GM12891 (cell line): ENCODE data around the gene MTG2.

Experiments used
- DNase-seq: peaks from one replicate; pipeline ENCODE4 v3.0.0; 2011; ENCODE audit warnings: low spot score; ENCODE audit not compliant: insufficient read length
- FAIRE-seq: peaks from 2 replicates; lab custom pipeline; 2011; peaks lifted over from hg19 to GRCh38; lab: Jason Lieb, UNC
- PAX5 ChIP-seq: IDR thresholded peaks from 2 replicates; pipeline ENCODE4 v1.6.1; 2011; ENCODE audit warnings: low read length, moderate library complexity, mild to moderate bottlenecking; ENCODE audit not compliant: insufficient read depth, severe bottlenecking
- POLR2A ChIP-seq: IDR thresholded peaks from 2 replicates; pipeline ENCODE4 v1.6.1; 2011; ENCODE audit warnings: low read depth, low read length, control low read depth
- POLR2AphosphoS5 ChIP-seq: IDR thresholded peaks from 2 replicates; pipeline ENCODE4 v1.6.1; 2011; ENCODE audit warnings: low read depth, low read length, control low read depth
- POU2F2 ChIP-seq: IDR thresholded peaks from 2 replicates; pipeline ENCODE4 v1.6.1; 2011; ENCODE audit warnings: low read depth, mild to moderate bottlenecking, control low read depth, low read length, moderate library complexity
- SPI1 ChIP-seq: IDR thresholded peaks from 2 replicates; pipeline ENCODE4 v1.6.1; 2011; ENCODE audit warnings: low read depth, low read length, control low read depth
- TAF1 ChIP-seq: IDR thresholded peaks from 2 replicates; pipeline ENCODE4 v1.6.1; 2011; ENCODE audit warnings: low read depth, low read length, control low read depth

MTG2 gene

DNA sequence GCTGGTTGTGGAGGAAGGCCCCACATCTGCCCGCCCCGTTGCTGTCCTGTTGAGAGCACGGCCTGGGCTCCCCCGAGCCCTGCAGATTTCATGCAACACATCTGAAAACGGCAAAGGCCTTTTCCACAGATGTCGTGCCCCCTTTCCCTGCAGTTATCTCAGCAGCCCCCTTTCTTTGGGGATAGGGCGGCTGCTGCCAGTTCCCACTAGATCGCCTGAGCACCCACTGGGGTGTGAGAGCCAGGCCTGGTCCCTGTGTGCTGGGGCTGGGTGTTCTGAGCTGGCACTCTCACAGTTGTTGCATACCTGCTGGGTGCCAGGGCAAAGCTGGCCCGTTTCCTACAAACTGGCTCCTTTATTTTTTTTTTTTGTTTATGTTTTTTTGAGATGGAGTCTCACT is 12.3 kb upstream of the MTG2 start:
- TF ChIP-seq POLR2AphosphoS5: no peak
- no peak for TF ChIP-seq POU2F2
- TF ChIP-seq SPI1: no peak
- TF ChIP-seq PAX5: no peak
- no peak for TF ChIP-seq POLR2A
- TF ChIP-seq TAF1: no peak
- FAIRE-seq (no peak), DNase-seq (no peak)

DNA sequence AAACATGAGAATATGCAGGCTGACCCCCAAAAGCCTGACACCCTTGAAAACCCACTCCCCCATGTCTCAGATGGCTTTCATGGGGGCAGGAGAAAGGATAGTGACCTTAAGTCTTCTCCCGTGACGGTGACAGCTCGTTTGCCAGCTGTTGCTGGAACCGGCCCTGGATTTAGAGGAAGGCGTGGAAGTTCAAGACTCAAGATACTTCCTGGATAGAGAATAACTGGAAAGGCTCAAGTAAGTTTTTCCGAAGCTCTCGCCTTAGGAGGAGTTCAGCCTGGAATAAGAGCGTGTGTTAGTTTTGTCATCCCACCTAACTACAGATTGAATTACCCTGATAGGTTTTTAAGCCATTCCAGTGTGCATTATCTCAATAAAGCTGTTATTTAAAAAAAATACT is 11.6 kb upstream of the MTG2 start:
- DNase-seq: no peak
- TF ChIP-seq POU2F2 (no peak), POLR2A (no peak), PAX5 (no peak), TAF1 (no peak), SPI1 (no peak), POLR2AphosphoS5 (no peak)
- no peak for FAIRE-seq

DNA sequence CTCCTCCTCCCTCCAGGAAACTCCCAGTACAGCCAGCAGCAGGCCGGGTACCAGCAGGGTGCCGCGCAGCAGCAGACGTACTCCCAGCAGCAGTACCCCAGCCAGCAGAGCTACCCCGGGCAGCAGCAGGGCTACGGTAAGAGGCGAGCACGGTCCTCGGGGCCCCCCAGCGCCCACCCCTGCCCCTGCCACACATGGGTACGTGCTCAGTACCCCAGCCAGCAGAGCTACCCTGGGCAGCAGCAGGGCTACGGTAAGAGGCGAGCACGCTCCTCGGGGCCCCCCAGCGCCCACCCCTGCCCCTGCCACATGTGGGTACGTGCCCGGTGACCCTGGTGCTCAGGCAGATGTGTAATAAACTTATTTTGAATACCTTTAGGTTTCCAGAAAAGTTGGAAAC is 10.2 kb upstream of the MTG2 start:
- DNase-seq (no peak), FAIRE-seq (no peak)
- TF ChIP-seq PAX5 (no peak), TAF1 (no peak), POLR2AphosphoS5 (no peak), POLR2A (no peak), SPI1 (no peak), POU2F2 (no peak)

DNA sequence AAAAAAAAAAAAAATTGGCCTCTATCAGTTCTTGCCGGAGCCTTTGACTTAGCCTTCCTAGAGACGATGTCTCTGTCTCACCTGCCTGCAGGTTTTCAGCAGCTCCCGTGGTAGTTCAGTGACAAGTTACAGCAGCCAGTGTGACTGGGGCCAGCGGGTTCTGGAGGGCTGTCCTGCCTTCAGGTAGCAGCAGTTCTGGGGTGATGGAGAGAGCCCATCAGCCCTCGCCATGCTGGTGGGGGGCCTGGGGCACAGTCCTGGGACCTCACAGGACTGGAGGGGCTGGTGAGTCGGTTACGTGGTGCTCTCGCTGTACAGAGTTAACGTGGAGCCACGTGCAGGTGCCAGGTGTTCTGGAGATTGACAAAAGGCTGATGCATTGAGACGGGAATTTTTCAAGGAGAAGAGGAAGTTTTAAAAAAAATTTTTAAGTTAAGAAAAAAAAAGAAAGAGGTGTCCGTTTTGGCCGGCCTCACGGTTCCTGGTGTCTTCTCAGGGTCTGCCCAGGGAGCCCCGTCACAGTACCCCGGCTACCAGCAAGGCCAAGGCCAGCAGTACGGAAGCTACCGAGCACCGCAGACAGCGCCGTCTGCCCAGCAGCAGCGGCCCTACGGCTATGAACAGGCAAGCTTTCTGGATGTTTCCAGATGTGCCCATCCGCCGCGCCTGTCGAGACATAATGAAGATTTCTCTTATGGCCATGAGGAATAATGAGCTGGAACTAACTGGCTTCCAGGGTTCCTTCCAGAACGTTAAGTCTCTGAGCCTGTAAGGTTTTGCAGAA is 8.6 kb upstream of the MTG2 start:
- DNase-seq (no peak), FAIRE-seq (no peak)
- TF ChIP-seq PAX5 (no peak), TAF1 (no peak), POLR2A (no peak), SPI1 (no peak)

GRCh38 chr20:62174870-62175624 is 7.8 kb upstream of the MTG2 start:
- no peak for FAIRE-seq
- DNase-seq: no peak
- TF ChIP-seq POLR2A (no peak), POU2F2 (no peak), SPI1 (no peak)

GRCh38 chr20:62175711-62176110 is 7.1 kb upstream of the MTG2 start:
- DNase-seq: no peak
- no peak for TF ChIP-seq SPI1
- no peak for TF ChIP-seq POU2F2
- no peak for TF ChIP-seq POLR2A
- TF ChIP-seq PAX5: no peak
- no peak for TF ChIP-seq TAF1
- TF ChIP-seq POLR2AphosphoS5: no peak
- no peak for FAIRE-seq

- TF ChIP-seq POU2F2: no peak
- TF ChIP-seq PAX5: no peak
- TF ChIP-seq POLR2A: no peak
- no peak for TF ChIP-seq POLR2AphosphoS5
- no peak for TF ChIP-seq SPI1
- TF ChIP-seq TAF1: no peak
- DNase-seq (no peak), FAIRE-seq (no peak)
Observed at GRCh38 chr20:62176866-62177265, 6.0 kb upstream of the MTG2 start.

DNA sequence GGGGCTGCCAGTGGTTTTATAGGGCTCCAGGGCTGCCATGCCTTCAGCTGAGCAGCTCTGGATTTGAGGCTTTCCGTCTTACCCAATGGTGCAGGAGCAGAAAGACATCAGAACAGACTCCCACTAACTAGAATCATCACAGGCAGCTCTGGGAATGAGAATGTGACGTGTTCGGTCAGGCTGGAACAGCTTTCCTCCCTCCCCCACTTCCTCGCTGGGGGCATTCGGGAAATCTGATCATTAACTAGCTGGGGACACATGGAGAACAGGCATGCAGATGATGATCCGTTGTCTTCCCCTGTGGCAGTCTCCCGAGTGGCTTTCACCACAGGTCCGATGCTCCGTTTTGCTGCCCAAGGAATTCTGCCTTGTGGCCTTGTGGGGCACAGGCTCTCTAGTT is 5.5 kb upstream of the MTG2 start:
- TF ChIP-seq POU2F2: no peak
- no peak for TF ChIP-seq POLR2A
- TF ChIP-seq SPI1: no peak
- no peak for TF ChIP-seq POLR2AphosphoS5
- no peak for TF ChIP-seq TAF1
- TF ChIP-seq PAX5: no peak
- FAIRE-seq: no peak
- no peak for DNase-seq

DNA sequence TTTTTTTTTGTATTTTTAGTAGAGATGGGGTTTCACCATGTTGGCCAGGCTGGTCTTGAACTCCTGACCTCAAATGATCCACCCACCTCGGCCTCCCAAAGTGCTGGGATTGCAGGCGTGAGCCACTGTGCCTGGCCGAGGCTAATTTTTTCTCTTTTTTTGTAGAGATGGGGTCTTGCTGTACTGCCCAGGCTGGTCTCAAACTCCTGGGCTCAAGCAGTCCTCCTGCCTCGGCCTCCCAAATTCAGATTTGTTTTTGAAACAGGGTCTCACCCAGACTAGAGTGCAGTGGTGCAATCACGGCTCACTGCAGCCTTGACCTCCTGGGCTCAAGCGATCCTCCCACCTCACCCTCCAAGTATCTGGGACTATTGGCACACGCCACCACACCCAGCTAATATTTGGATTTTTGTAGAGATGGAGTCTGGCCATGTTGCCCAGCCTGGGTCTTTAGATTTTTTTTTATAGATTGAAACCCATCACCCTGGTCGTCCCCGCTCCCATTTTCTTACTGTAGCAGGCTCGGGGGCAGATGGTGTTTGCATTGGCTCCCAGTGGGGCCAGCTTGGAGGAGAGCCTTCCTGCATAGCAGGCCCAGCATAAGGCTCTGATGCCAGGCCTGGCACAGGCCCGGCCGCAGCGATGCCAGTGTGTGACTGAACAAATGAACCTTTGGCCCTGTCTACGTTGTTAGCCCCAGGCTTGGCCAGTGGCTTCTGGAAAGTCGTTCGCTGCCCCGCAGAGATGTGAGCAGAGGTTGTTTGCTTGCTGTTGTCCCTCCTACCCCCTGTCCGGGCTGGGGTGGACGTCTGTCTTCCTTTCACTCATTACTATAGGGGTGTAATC is 4.3 kb upstream of the MTG2 start:
- FAIRE-seq: no peak
- DNase-seq: no peak
- TF ChIP-seq POLR2A (no peak), SPI1 (no peak), POU2F2 (no peak), POLR2AphosphoS5 (no peak), TAF1 (no peak)

DNA sequence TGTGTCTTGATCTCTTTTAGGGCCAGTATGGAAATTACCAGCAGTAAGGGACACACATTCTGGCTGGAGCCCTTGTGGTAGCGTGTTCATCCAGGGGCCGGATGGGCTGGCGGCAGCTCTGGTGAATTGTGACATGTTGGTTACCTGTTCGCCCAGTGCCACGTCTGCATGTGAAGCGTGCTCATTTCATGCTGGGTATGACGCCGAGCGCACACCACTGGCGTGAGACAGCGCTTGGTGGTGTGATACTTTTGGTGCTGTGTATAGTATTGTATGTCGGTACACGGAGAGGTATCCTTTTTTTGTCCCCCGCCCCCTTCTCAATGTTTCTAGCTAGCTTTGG is 3.7 kb upstream of the MTG2 start:
- TF ChIP-seq TAF1 (no peak), SPI1 (no peak), POLR2AphosphoS5 (no peak), POU2F2 (no peak), PAX5 (no peak), POLR2A (no peak)
- DNase-seq (no peak), FAIRE-seq (no peak)
